Measurements from ENCODE around the gene FBXW4.

DNA sequence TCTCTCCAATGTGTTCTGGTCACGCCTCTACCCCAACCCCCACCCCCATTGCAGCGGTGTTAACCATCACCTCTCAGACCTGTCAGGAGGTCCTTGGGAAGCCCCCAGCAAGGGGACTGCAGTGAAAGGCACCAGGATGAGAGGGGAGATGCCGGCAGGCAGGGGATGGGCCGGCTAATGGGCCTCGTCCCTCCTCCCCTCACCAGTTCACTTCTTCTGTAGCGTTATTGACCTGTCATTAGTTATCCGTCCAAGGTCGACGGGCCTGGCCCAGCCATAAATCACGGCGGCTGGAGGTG lies 125.7 kb downstream of the FBXW4 start:
- TF ChIP-seq CTCF (IDR thresholded peaks at IDR 0.05) (no peak), ZFX (IDR thresholded peaks at IDR 0.05; ENCODE audit: borderline replicate concordance) (no peak)

All from 22Rv1 (cell line).